Astrocyte of the hippocampus (primary cell): ENCODE results near the gene SHC1.

Source experiments
- DNase-seq: peaks from one replicate; pipeline ENCODE4 v3.0.0; 2011; ENCODE audit warnings: low read depth, low spot score

The SHC1 gene

GRCh38 chr1:155008015-155008941, 37.7 kb upstream of the SHC1 start:
- DNase-seq, result no peak

- DNase-seq, result no peak
These were observed 36.8 kb upstream of the SHC1 start for GRCh38 chr1:155007251-155007828.

GRCh38 chr1:155006601-155007101, 36.1 kb upstream of the SHC1 start:
- peak; percentile 22 for DNase-seq

- DNase-seq, result peak; percentile 65
These were observed 34.8 kb upstream of the SHC1 start for GRCh38 chr1:155005076-155006011.

GRCh38 chr1:155004352-155005075, 34.0 kb upstream of the SHC1 start:
- no peak for DNase-seq

GRCh38 chr1:155003766-155004351, 33.3 kb upstream of the SHC1 start:
- peak; percentile 62 for DNase-seq

- peak; percentile 58 for DNase-seq
These were observed 32.7 kb upstream of the SHC1 start for GRCh38 chr1:155003227-155003765.

- DNase-seq, result peak; percentile 54
These were observed 32.1 kb upstream of the SHC1 start, which contains the start of gene ZBTB7B for GRCh38 chr1:155002464-155003226. ZBTB7B (plus strand) TSS chr1:155002802; CDS start chr1:155014661, 11,859 bp downstream.

GRCh38 chr1:155001675-155002463, 31.3 kb upstream of the SHC1 start:
- DNase-seq, result peak; percentile 100

- DNase-seq, result no peak
These were observed 30.8 kb upstream of the SHC1 start for GRCh38 chr1:155001425-155001674.

- DNase-seq, result peak; percentile 94
These were observed 30.3 kb upstream of the SHC1 start for GRCh38 chr1:155000726-155001424.

GRCh38 chr1:155000411-155000725, 29.8 kb upstream of the SHC1 start:
- DNase-seq, result no peak

- peak; percentile 42 for DNase-seq
These were observed 29.2 kb upstream of the SHC1 start for GRCh38 chr1:154999571-155000410.

GRCh38 chr1:154998818-154999570, 28.4 kb upstream of the SHC1 start:
- peak; percentile 85 for DNase-seq

- no peak for DNase-seq
These were observed 27.7 kb upstream of the SHC1 start for GRCh38 chr1:154998201-154998780.

- DNase-seq, result no peak
These were observed 26.6 kb upstream of the SHC1 start for GRCh38 chr1:154996966-154997701.
